Measurements from ENCODE around the gene KRTAP4-2.

DNA sequence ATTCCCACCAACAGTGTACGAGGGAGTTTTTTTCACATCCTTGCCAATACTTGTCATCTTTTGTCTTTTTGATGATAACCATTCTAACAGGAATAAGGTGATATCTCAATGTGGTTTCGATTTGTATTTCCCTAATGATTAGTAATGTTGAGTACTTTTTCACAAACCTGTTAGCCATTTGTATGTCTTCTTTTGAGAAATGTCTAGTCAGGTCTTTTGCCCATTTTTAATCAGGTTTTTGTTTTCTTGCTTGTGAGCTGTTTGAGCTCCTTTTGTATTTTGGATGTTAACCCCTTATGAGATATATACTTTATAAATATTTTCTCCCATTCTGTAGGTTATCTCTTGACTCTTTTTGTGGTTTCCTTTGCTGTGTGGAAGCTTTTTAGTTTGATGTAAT is 26.5 kb downstream of the KRTAP4-2 start:
- TF ChIP-seq CTCF (IDR thresholded peaks at IDR 0.05) = no peak
- TF ChIP-seq REST (IDR thresholded peaks at IDR 0.05; ENCODE audit: insufficient read depth in 1 of 2, low read depth in 2 of 2, low read length in 1 of 2) = no peak
- TF ChIP-seq POLR2AphosphoS5 (IDR thresholded peaks at IDR 0.05; ENCODE audit: low read depth, low read length) = no peak
- no peak for TF ChIP-seq TCF7L2 (IDR thresholded peaks at IDR 0.05; ENCODE audit: low read depth, low read length)

Measured in Panc1 (cell line).